ENCODE data around the gene SLC35A1. TPM values are rescaled to one million over a fixed set of nuclear protein-coding genes. Genes with fewer than 3 reads are reported as not detected.
A peak's percentile ranks its signal among the peaks of the same experiment; 100 is the strongest.

SLC35A1 gene
- total and polyA plus RNA-seq, 2 of the 8 experiments (the other 6 are each of a cell fraction or from before 2014, with no cell fraction given) = 4.7 to 9.2 TPM

DNA sequence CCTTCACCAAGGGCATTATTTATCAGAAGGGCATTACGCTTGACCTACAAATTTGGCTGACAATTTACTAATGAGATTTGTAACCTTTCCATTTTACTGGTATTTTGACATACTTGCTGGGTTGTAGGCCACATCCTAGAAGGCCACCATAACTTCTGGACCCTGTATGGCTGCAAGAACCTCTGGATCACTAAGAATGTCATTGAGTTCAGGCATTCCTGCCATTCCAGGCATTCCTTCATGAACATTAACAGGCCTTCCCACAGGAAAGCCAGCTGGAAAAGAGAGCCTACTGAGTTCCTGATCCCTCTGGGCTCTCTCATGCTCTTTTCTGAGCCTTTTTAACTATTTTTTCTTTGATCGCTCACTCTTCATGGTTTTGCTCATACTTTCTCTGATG lies 28.4 kb upstream of the SLC35A1 start:
- no peak overlapping the region for H4K8ac ChIP-seq (ENCODE audit: extremely low read depth, insufficient read depth, low read length)
- H3K9ac ChIP-seq (replicated peaks in 1 of 4; ENCODE audit: extremely low read depth in 1 of 4, low read depth in 3 of 4, low read length in 3 of 4) = no peak overlapping the region
- H2BK15ac ChIP-seq (ENCODE audit: low read length) = no peak overlapping the region
- H2AFZ ChIP-seq (ENCODE audit: low read length) = peak overlapping the region; percentile 54
- no peak overlapping the region for H2BK120ac ChIP-seq (replicated peaks; ENCODE audit: low read depth, low read length)
- H3K79me2 ChIP-seq (ENCODE audit: control insufficient read depth in 1 of 2, insufficient read depth in 2 of 2, low read length in 2 of 2) = no peaks in the 10 kb centered on the region
- H3K79me1 ChIP-seq (ENCODE audit: low read depth, low read length) = no peaks in the 10 kb centered on the region
- DNase-seq (ENCODE audit: low read depth in 1 of 2, low spot score in 2 of 2) (peak in 1 of 2 experiments; percentile 33), FAIRE-seq (peak; percentile 81)
- H2BK12ac ChIP-seq (ENCODE audit: low read depth, low read length) = peak overlapping the region; percentile 60; the same call in 1 of the 2 replicates
- H3K18ac ChIP-seq (ENCODE audit: extremely low read depth, low read length) = no peak overlapping the region
- H4K91ac ChIP-seq (replicated peaks; ENCODE audit: insufficient read length, low read length) = no peak overlapping the region
- H3K56ac ChIP-seq (replicated peaks; ENCODE audit: insufficient read length, low read depth, low read length) = no peak overlapping the region
- H3K9me3 ChIP-seq (ENCODE audit: insufficient read depth in 2 of 2, low read depth in 1 of 2, low read length in 1 of 2) = no peaks in the 10 kb centered on the region
- H3K23ac ChIP-seq (ENCODE audit: insufficient read length) = no peak overlapping the region
- H3K27ac ChIP-seq (ENCODE audit: low read depth, low read length) = peak overlapping the region; percentile 35; the same call in 1 of the 2 replicates
- peak overlapping the region; percentile 23; the same call in 1 of the 2 replicates for H2BK20ac ChIP-seq (ENCODE audit: low read length)
- 86% methylated on average over 2 of the region's 2 CpGs; no CpG with 5 or more reads in 1 of the 2 experiments for WGBS, 2 experiments (ENCODE audit: extremely low coverage in 1 of 2, insufficient coverage in 1 of 2, insufficient read length in 1 of 2, insufficient replicate concordance in 2 of 2, low coverage in 1 of 2, low lambda C conversion rate in 2 of 2, missing lambda C conversion rate in 1 of 2)
- H3K14ac ChIP-seq (ENCODE audit: insufficient read length) = no peak overlapping the region
- H3K4me3 ChIP-seq (ENCODE audit: extremely low read depth in 1 of 4, insufficient read depth in 2 of 4, low read depth in 3 of 4, low read length in 4 of 4) = no peak overlapping the region
- no peaks in the 10 kb centered on the region for H3K36me3 ChIP-seq (ENCODE audit: control insufficient read depth in 2 of 4, insufficient read depth in 4 of 4, low read length in 3 of 4)
- no peak overlapping the region for H3K4ac ChIP-seq (replicated peaks; ENCODE audit: insufficient read length, low read depth, low read length)
- no peaks in the 10 kb centered on the region for H3K23me2 ChIP-seq (ENCODE audit: low read depth, low read length)
- no peaks in the 10 kb centered on the region for H3K27me3 ChIP-seq (replicated peaks in 1 of 4; ENCODE audit: control insufficient read depth in 3 of 4, extremely low read depth in 1 of 4, insufficient read depth in 3 of 4, low read length in 3 of 4)
- no peak overlapping the region for H2AK5ac ChIP-seq (ENCODE audit: low read depth, low read length)
- no peaks in the 10 kb centered on the region for H4K20me1 ChIP-seq (replicated peaks in 1 of 2; ENCODE audit: control insufficient read depth in 1 of 2, insufficient read depth in 2 of 2, low read length in 2 of 2)
- H3K4me2 ChIP-seq (ENCODE audit: insufficient read depth in 1 of 2, low read depth in 2 of 2, low read length in 2 of 2) = peak overlapping the region in 1 of 2 experiments; percentile 53; a peak in 2 of 4 replicates
- CTCF ChIA-PET (ENCODE audit: partially characterized antibody) = interaction anchor here (0.6 to 0.9 kb wide), 2 partner anchors 11 to 80 kb away, joined by 3 to 5 read pairs; no protein-coding TSS in a partner anchor
- H4K5ac ChIP-seq (ENCODE audit: insufficient read length, low read depth, low read length) = no peak overlapping the region
- peak overlapping the region; percentile 35 for H2BK5ac ChIP-seq (ENCODE audit: low read depth, low read length)
- peaks cover 0 to 5% (median 0%) of the 10 kb centered on the region in 4 experiments; a peak in 3 of 7 replicates for H3K4me1 ChIP-seq (replicated peaks in 1 of 4; ENCODE audit: control insufficient read depth in 3 of 4, insufficient read depth in 4 of 4, low read length in 3 of 4)
- POLR2A ChIA-PET (ENCODE audit: partially characterized antibody) = interaction anchor here (0.6 to 1.3 kb wide), 2 partner anchors 9 to 98 kb away, joined by 3 to 5 read pairs; no protein-coding TSS in a partner anchor
- TF ChIP-seq ATF2 (IDR thresholded peaks at IDR 0.05; ENCODE audit: low read length) (0 out of 2 replicates have a peak, but pooled peaks have one; percentile 40), NANOG (IDR thresholded peaks at IDR 0.05; ENCODE audit: insufficient read depth, low read depth, low read length, poor library complexity, severe bottlenecking) (no peak), CBX5 (IDR thresholded peaks at IDR 0.05; ENCODE audit: low read depth, low read length) (no peak), EP300 (IDR thresholded peaks at IDR 0.05; ENCODE audit: borderline replicate concordance in 1 of 2, low read depth in 2 of 2, low read length in 2 of 2) (peak in 1 of 2 experiments; percentile 62; a peak in 1 of 3 replicates), CTBP2 (IDR thresholded peaks at IDR 0.05; ENCODE audit: borderline replicate concordance, insufficient read depth, insufficient read length, low read length) (peak; percentile 30), SRF (IDR thresholded peaks at IDR 0.05; ENCODE audit: low read depth, low read length) (no peak)

Data from H1 (cell line).